Panc1 (cell line): ENCODE results near the gene JADE2.

Experiments
- CTCF ChIP-seq: fragments of 450-650 bp; IDR thresholded peaks from 2 replicates; pipeline ENCODE4 v1.5.1; 2017; ENCODE audit warnings: mild to moderate bottlenecking
- POLR2AphosphoS5 ChIP-seq: IDR thresholded peaks from 2 replicates; pipeline ENCODE4 v1.6.1; 2012; ENCODE audit warnings: mild to moderate bottlenecking, low read depth, low read length, moderate library complexity
- REST ChIP-seq, 2 experiments: IDR thresholded peaks; 2 replicates each; pipeline ENCODE4 v1.6.1; 2011 to 2012; ENCODE audit warnings: low read depth in 2 of 2, control low read depth in 1 of 2, low read length in 1 of 2, mild to moderate bottlenecking in 1 of 2, moderate library complexity in 1 of 2; ENCODE audit not compliant: insufficient read depth in 1 of 2
- SIN3A ChIP-seq: IDR thresholded peaks from 2 replicates; pipeline ENCODE4 v1.6.1; 2012; ENCODE audit warnings: low read depth, mild to moderate bottlenecking, low read length, moderate library complexity, borderline replicate concordance; ENCODE audit not compliant: insufficient read depth
- TCF7L2 ChIP-seq: IDR thresholded peaks from 2 replicates; pipeline ENCODE4 v1.6.1; 2011; ENCODE audit warnings: mild to moderate bottlenecking, low read depth, low read length, inconsistent platforms

GRCh38 chr5:134564396-134564795, 38.9 kb downstream of the JADE2 start:
- no peak for TF ChIP-seq CTCF
- no peak for TF ChIP-seq REST (IDR thresholded peaks at IDR 0.05; ENCODE audit: insufficient read depth in 1 of 2, low read depth in 2 of 2, low read length in 1 of 2)
- no peak for TF ChIP-seq POLR2AphosphoS5
- no peak for TF ChIP-seq SIN3A
- no peak for TF ChIP-seq TCF7L2
